A549 (cell line): ENCODE measurements around the gene CIDEA.

Experiments used
- CTCF ChIP-seq: fragments of >200 bp; sonication (Bioruptor Twin); formaldehyde crosslinking; IDR thresholded peaks from 3 replicates; pipeline ENCODE4 v1.5.1; 2016
- EP300 ChIP-seq, 2 experiments: fragments of >200 bp; sonication (Bioruptor Twin); formaldehyde crosslinking; IDR thresholded peaks; 2 replicates in 1 of 2; 3 replicates in 1 of 2; pipeline ENCODE4 v1.6.1; 2016 to 2017
- FOSL2 ChIP-seq, 2 experiments: fragments of 450-650 bp in 1 of 2; fragments of >200 bp in 1 of 2; sonication (Bioruptor Twin) in 1 of 2; formaldehyde crosslinking; IDR thresholded peaks; 2 replicates each; pipeline versions ENCODE4 v1.5.0 to v1.6.1; 2016 to 2020; ENCODE audit warnings: mild to moderate bottlenecking in 1 of 2, moderate library complexity in 1 of 2
- FOXS1 ChIP-seq: fragments of 250-450 bp; sonication (Bioruptor Pico); IDR thresholded peaks from 2 replicates; pipeline ENCODE4 v1.5.0; 2020; ENCODE audit warnings: mild to moderate bottlenecking, moderate library complexity
- HOXA7 ChIP-seq: fragments of 250-450 bp; sonication (Bioruptor Pico); IDR thresholded peaks from 2 replicates; pipeline ENCODE4 v1.5.0; 2020; ENCODE audit warnings: mild to moderate bottlenecking, moderate library complexity
- JUN ChIP-seq, 2 experiments: fragments of >200 bp; sonication (Bioruptor Twin); formaldehyde crosslinking; IDR thresholded peaks; 2 replicates in 1 of 2; 3 replicates in 1 of 2; pipeline ENCODE4 v1.6.1; 2016 to 2017
- KDM5A ChIP-seq: fragments of 200-600 bp; sonication (generic); IDR thresholded peaks from 2 replicates; pipeline ENCODE4 v1.6.1; 2016; ENCODE audit warnings: antibody characterized with exemption, mild to moderate bottlenecking
- MAX ChIP-seq: IDR thresholded peaks from 2 replicates; pipeline ENCODE4 v1.6.1; 2012
- MYC ChIP-seq: IDR thresholded peaks from 2 replicates; pipeline ENCODE4 v1.6.1; 2012; ENCODE audit warnings: mild to moderate bottlenecking, inconsistent platforms, low read length, improper control_type of control experiment, borderline replicate concordance
- PHF8 ChIP-seq: fragments of 200-600 bp; sonication (generic); IDR thresholded peaks from 2 replicates; pipeline ENCODE4 v1.6.1; 2016; ENCODE audit warnings: low read depth, mild to moderate bottlenecking, antibody characterized with exemption, moderate library complexity, borderline replicate concordance
- POLR2A ChIP-seq: IDR thresholded peaks from 2 replicates; pipeline ENCODE4 v1.6.1; 2012; ENCODE audit warnings: mild to moderate bottlenecking, low read length
- RAD21 ChIP-seq, 2 experiments: fragments of >200 bp in 1 of 2; sonication (Bioruptor Twin) in 1 of 2; formaldehyde crosslinking in 1 of 2; IDR thresholded peaks in 1 of 2; conservative IDR thresholded peaks in 1 of 2; 2 replicates in 1 of 2; 3 replicates in 1 of 2; pipeline ENCODE4 v1.6.1; 2012 to 2018; ENCODE audit warnings: inconsistent platforms in 1 of 2
- REST ChIP-seq: fragments of 200-600 bp; sonication (generic); IDR thresholded peaks from 2 replicates; pipeline ENCODE4 v1.6.1; 2016; ENCODE audit warnings: antibody characterized with exemption, mild to moderate bottlenecking, moderate library complexity

DNA sequence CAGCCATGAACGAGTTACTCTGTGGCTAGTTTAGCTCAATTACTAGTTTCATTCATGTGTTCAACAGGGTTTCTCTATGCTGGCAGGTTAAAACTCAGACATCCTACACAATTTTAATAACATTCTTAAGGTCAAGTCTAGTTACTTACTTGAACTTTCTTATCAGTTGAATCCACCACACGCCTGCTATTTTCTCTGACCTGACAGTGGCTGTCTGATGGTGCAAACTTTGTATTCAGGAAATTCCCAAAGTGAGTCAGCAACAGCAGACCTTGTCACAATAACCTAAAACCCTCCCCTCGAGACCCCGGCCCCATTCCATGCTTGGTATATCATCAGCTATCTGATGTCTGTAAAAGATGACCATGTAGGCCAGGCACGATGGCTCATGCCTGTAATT is 20.8 kb upstream of the CIDEA start:
- TF ChIP-seq KDM5A: no peak
- no peak for TF ChIP-seq CTCF
- TF ChIP-seq HOXA7 (CRISPR knock-in tag): no peak
- TF ChIP-seq MAX: no peak
- no peak for TF ChIP-seq RAD21 (conservative IDR thresholded peaks at IDR 0.05 in 1 of 2, IDR thresholded peaks at IDR 0.05 in 1 of 2)
- TF ChIP-seq FOXS1 (CRISPR knock-in tag): no peak
- TF ChIP-seq MYC: no peak
- TF ChIP-seq PHF8: no peak
- no peak for TF ChIP-seq POLR2A
- TF ChIP-seq EP300 (IDR thresholded peaks at IDR 0.05): no peak
- no peak for TF ChIP-seq FOSL2 (IDR thresholded peaks at IDR 0.05)
- TF ChIP-seq FOSL2 (CRISPR knock-in tag; IDR thresholded peaks at IDR 0.05): no peak
- no peak for TF ChIP-seq REST
- TF ChIP-seq JUN (IDR thresholded peaks at IDR 0.05): no peak
